GM12874 (cell line): ENCODE data around the gene RAB30.

Source experiments
- TF ChIP-seq, protein P1 (sequence below): IDR thresholded peaks from 2 replicates; pipeline ENCODE4 v1.5.1; 2011; ENCODE audit warnings: low read depth, mild to moderate bottlenecking, control low read depth, low read length, moderate library complexity; ENCODE audit not compliant: insufficient read depth

The RAB30 gene

DNA sequence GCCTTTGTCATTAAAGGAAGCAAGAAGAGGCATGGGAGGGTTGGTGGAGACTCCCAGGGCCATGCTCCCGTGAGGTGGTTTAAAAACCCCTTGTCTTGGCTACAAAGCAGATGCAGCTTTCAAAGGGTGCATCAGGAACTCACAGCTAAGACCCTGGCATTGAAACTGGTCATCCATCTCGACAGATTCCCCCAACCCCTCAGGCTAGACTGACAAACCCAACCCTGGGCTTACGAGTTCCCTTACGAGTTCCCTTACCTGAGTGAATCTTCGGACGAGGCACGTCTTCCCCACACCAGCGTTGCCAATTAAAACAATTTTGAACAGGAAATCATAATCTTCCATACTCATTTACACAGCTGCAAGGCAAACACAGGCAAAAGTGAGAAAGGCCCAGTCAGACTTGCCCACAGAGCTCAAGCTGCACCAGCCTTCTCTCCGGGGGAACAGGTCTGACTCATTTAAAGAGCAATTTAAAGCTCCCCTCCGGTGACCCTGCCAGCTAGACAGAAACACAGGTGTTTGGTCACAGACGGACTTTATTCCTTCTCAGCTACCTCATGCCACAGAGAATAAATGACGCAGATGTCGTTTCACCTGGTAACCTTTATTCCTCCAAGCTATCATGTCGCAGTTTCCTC, 74.6 kb downstream of the RAB30 start:
- TF ChIP-seq, protein P1, sequence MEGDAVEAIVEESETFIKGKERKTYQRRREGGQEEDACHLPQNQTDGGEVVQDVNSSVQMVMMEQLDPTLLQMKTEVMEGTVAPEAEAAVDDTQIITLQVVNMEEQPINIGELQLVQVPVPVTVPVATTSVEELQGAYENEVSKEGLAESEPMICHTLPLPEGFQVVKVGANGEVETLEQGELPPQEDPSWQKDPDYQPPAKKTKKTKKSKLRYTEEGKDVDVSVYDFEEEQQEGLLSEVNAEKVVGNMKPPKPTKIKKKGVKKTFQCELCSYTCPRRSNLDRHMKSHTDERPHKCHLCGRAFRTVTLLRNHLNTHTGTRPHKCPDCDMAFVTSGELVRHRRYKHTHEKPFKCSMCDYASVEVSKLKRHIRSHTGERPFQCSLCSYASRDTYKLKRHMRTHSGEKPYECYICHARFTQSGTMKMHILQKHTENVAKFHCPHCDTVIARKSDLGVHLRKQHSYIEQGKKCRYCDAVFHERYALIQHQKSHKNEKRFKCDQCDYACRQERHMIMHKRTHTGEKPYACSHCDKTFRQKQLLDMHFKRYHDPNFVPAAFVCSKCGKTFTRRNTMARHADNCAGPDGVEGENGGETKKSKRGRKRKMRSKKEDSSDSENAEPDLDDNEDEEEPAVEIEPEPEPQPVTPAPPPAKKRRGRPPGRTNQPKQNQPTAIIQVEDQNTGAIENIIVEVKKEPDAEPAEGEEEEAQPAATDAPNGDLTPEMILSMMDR = no peak

DNA sequence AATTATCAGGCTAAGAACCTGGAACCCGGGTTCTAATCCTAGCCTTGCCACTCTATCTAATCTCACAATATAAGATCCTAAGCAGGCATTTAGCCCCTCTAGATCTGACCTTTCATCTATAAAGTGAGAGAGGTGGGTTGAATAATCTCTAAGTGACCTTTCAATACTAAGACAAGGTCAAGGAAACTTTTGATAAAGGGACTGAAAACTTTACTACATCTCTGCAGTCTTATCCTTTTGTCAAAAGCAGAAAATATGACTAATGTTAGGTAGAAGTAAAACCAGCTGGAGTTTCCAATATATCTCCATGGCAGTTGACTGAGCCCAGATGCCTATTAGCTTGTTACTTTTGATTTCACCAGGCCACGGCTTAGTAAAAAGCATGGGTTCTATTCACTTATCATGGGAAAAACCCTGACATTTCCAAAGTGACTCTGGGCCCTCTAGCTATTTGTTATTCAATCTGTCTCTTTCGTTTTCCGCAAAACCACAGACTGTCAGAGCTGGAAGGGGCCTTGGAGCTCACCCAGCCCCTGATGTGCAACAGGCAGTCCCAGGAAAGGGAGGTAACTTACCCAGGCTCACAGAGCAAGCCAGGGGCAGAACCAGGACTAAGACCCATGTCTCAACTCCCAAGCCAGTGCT, 75.8 kb downstream of the RAB30 start:
- TF ChIP-seq, protein P1 = no peak

DNA sequence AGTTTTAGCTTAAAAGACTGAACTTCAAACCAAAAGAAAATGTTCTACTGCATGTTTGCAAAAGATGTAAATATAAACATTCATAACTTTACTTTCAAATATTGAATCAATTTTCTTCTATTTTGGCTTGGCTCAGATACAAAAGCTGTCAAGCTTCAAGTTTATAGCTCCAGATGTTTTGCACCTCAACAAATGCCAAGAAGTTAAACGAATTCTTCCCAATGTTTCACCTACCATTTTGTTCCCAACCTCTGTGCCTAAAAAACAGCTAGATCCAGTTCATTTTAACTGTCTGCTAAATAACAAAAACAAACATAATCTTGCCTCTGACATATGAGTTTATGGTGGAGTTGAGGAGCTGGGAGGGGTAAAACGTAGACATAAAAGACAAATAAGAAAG, 76.5 kb downstream of the RAB30 start:
- TF ChIP-seq, protein P1 = no peak

DNA sequence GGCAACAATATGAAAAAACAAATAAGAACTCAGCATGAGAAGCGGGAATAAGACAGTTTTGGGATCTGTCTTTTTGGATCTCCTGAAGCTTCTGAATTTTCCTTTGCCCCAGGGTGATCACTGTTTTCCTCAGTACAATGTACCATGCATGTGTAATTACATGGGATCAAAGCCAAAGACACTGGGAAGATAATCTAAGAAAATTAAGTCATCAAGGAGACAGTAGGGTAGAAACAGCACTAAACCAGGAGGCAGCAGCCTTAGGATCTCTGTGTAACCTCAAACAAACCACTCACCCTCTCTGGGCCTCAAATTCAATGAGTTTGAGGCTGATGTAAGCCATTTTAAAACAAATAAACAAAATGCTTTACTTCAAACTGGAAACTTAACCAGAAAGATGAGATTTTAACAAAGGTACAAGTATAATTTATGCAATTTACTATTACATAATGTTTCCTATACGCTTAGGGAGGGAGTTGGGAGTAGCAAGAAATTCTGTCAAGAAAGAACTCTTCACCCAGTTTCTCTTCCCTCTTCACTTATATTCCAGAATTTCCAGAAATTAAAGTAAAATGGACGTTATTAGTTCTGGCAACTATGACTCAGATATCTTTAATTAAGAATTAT, 77.0 kb downstream of the RAB30 start:
- TF ChIP-seq, protein P1 = no peak

DNA sequence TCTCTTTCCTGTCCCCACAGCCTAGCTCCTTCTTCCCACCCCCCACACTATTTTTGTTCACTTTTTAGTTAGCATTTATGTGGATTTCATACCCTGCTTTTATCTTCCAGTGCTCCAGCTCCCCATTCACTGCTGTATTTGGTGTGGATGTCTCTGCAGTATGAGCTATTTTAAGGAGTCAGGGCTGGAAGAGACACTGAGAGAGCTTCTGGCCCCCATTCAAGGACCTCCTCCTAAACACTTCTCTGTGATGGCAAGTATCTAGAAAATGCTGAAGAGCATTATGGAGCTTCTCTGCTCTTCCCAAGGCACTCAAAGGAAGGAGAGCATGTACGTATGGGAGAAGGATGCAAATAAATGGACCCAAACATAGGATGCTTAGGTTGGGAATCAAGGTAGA, 79.5 kb downstream of the RAB30 start:
- TF ChIP-seq, protein P1 = no peak

DNA sequence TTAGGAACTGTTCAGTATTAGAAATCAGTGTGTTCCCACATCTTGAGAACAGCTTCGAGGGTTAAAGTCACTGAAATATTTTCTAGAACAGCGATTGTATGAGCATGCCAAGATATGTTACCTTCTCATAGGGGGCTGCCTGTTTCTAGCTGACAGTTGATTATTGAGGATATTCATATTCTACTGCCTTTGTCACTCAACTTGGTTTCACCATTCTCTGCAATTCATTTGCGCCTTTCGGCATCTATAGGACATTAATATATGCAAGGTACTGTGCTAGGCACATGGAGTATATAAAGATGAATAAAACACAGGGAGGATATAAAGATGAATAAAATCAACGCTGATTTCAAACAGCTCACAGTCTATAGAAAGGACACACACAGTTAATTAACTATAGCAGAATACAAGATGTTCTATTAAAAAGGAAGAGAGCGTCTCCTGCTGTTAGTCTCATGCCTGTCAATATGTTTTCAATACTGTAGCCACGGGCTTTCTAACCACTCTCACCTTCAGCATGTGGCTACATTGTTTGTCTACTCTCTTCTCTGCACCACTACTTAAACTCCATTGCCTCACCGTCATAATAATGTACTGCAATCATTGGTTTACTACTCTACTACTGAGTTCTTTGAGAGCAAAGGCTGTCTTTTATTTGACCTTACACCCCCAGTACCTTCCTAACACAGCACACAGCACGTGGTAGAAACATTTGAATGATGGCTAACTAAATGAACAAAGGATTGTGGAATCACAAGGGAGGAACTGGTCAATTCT, 81.9 kb downstream of the RAB30 start:
- TF ChIP-seq, protein P1 = no peak
